Heart right ventricle (tissue), 16 donors: Measurements from ENCODE around the gene CCDC102A. TPM values are rescaled to one million over a fixed set of nuclear protein-coding genes. Genes with fewer than 3 reads are reported as not detected.

Experiments used
- ATAC-seq, 8 donors: fragments of 200-7000 bp; cut with Tn5 transposase; one replicate each; pipeline ENCODE4 v1.9.1; 2020; ENCODE audit warnings: mild to moderate bottlenecking in 8 of 8, moderate library complexity in 8 of 8, moderate number of reproducible peaks in 1 of 8
- DNase-seq, 2 donors: peaks; one replicate each; pipeline ENCODE4 v3.0.0-alpha.2; 2020
- H3K27ac ChIP-seq, 10 donors: fragments of 200-600 bp; sonication (generic) in 2 of 10; one replicate each; pipeline versions ENCODE4 v1.5.0 to v1.8.0; 2020 to 2022; ENCODE audit warnings: mild to moderate bottlenecking in 3 of 10
- H3K27me3 ChIP-seq, 7 donors: fragments of 200-600 bp; one replicate each; pipeline ENCODE4 v1.8.0; 2021 to 2022; ENCODE audit warnings: mild to moderate bottlenecking in 2 of 7
- H3K36me3 ChIP-seq, 9 donors: fragments of 200-600 bp; sonication (generic) in 1 of 9; one replicate each; pipeline versions ENCODE4 v1.5.0 to v1.8.0; 2020 to 2022; ENCODE audit warnings: mild to moderate bottlenecking in 2 of 9
- H3K4me1 ChIP-seq, 9 donors: fragments of 200-600 bp; sonication (generic) in 1 of 9; one replicate each; pipeline versions ENCODE4 v1.5.0 to v1.8.0; 2020 to 2022; ENCODE audit warnings: mild to moderate bottlenecking in 4 of 9
- H3K4me3 ChIP-seq, 10 donors: fragments of 200-600 bp; sonication (generic) in 2 of 10; one replicate each; pipeline versions ENCODE4 v1.5.0 to v1.8.0; 2020 to 2022; ENCODE audit warnings: mild to moderate bottlenecking in 7 of 10, moderate library complexity in 2 of 10
- H3K9me3 ChIP-seq, 11 donors: fragments of 200-600 bp in 10 of 11; sonication (generic) in 2 of 11; one replicate each; pipeline versions ENCODE4 v1.5.0 to v1.8.0; 2013 to 2022; ENCODE audit warnings: mild to moderate bottlenecking in 2 of 11, control low read depth in 1 of 11, moderate library complexity in 1 of 11
- CTCF ChIP-seq, 9 donors: fragments of 200-600 bp; sonication (generic) in 2 of 9; IDR thresholded peaks; one replicate each; pipeline versions ENCODE4 v1.5.0 to v1.8.0; 2021 to 2022; ENCODE audit warnings: antibody characterized with exemption in 9 of 9, mild to moderate bottlenecking in 5 of 9, moderate library complexity in 1 of 9
- WGBS, 2 donors: extraction: QIAGEN DNeasy Blood & Tissue Kit; methylation state at CpG; one replicate each; pipeline ENCODE4 v1.1.7; 2013; ENCODE audit warnings: inconsistent platforms in 1 of 2; 5-methylcytosine and 5-hydroxymethylcytosine counted together
- intact Hi-C, 10 donors: fragments of 100-400 bp; cut with DNase I; formaldehyde crosslinking; loops; one replicate each; pipeline versions ENCODE4 v1.11.1 to v1.14.2; 2022
- polyA plus RNA-seq, 2 donors: library from polyadenylated mRNA; stranded (reverse); fragments of 200-250 nt; gene quantifications; one replicate each; pipeline ENCODE4 v1.2.3, GENCODE V29; 2013
- total RNA-seq, 10 donors: library from RNA; stranded (reverse); fragmentation: NEBNext Ultra II Directional in 3 of 10; extraction: Animal tissue kit (Norgen Biotek cat#: 25700) in 3 of 10; gene quantifications; one replicate each; pipeline versions ENCODE4 v1.2.1 to v1.2.4, GENCODE V29; 2021 to 2023
- donor health status: Arrhythmogenic right ventricular cardiomyopathy.
- donor health status: ischemic (EF 13 %, LVEDD 7.1; RV severe dilation, severe dysfunction).
- donor health status: healthy with polysubstance abuse.
- donor health status: DM: no; HTN: yes; CAD: no.
- donor health status: DM: no; HTN: no; CAD: no.
- donor health status: ischemic (EF 25% LVEDD 6.9; RV normal size, moderate dysfunction).
- donor health status: ischemic (EF 25% LVEDD 5.7; RV mildly dilated, moderate dysfunction).
- donor health status: healthy.
- donor health status: DM: yes; HTN: yes; CAD: no.
- donor health status: Ischemic cardiomyopathy.
- donor health status: ischemic (EF 35%, LVEDD 5.7; RV mildly dilated, moderate dysfunction).
- donor health status: nonischemic (EF 11% LVEDD 7.7; RV severe dilation, severe dysfunction).
- donor health status: DM: yes; HTN: yes; CAD: no.
- donor health status: PGD.
- donor health status: ischemic (EF 29% LVEDD 5.4; RV normal size, mild dysfunction).
- donor health status: nonischemic (EF 23%, LVEDD 6.1; RV moderate dilation, normal function).

The CCDC102A gene
- total and polyA plus RNA-seq, 12 donors = 3.1 to 10.2 (median 5.1) TPM

- no peaks in the 10 kb centered on the region for H3K9me3 ChIP-seq
- H3K27me3 ChIP-seq = no peaks in the 10 kb centered on the region
- no peak overlapping the region for H3K27ac ChIP-seq
- 51 to 53% methylated on average over 4 of the region's 4 CpGs for WGBS, 2 donors
- H3K4me1 ChIP-seq = peaks cover 10 to 47% (median 32%) of the 10 kb centered on the region in 9 donors
- DNase-seq (no peak), ATAC-seq (no peak)
- H3K36me3 ChIP-seq = peaks cover 0 to 78% (median 57%) of the 10 kb centered on the region in 9 donors
- intact Hi-C loops = no loop called here
- H3K4me3 ChIP-seq = no peak overlapping the region
- TF ChIP-seq CTCF (IDR thresholded peaks at IDR 0.05) = no peak
Observed at GRCh38 chr16:57472665-57473060, 63.7 kb downstream of the CCDC102A start.

DNA sequence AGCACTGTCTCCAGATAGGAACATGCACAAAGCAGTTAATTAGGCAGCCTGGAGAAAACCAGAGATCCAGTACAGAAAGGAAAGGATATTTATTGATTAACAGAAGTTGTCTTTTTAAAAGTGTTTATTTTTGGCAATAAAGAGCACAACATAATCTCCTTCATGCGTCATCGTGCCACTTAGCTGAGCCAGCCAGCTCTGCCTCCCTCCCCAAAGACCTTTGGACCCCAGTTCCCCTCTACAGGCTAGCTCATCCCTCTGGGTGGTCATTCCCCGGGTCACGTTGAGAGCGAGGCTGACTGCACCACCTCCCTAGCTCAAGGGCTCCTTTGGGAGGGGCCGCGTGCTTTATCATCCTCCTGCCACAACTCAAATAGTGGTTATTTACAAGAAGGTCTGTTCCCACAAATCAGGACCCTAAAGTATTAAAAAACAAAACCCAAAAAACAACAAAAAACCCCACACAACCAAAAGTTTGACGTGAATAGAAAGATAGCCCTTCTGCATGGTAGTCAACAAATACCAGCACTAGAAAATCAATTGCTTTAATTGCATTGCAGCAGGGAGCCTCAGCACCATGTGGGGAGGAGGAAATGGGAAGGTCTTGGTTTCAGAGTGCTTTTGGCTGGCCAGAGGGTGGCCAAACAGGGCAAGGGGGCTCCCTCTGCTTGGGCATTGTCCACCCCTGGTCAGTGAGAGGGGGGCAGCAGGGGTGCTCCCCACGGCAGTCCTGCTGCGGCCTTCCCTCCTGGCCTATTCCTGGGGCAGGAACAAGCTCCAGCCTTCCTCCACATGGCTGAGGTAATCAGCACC lies 64.3 kb downstream of the CCDC102A start:
- Histone ChIP-seq H3K36me3 (peaks cover 0 to 84% (median 59%) of the 10 kb centered on the region in 9 donors), H3K27me3 (no peaks in the 10 kb centered on the region), H3K9me3 (no peaks in the 10 kb centered on the region), H3K4me3 (no peak overlapping the region), H3K4me1 (peaks cover 10 to 41% (median 30%) of the 10 kb centered on the region in 9 donors), H3K27ac (no peak overlapping the region)
- ATAC-seq (no peak), DNase-seq (no peak)
- TF ChIP-seq CTCF (IDR thresholded peaks at IDR 0.05) = no peak
- 67 to 69% methylated on average over 10 of the region's 10 CpGs for WGBS, 2 donors
- intact Hi-C loops = no loop called here

DNA sequence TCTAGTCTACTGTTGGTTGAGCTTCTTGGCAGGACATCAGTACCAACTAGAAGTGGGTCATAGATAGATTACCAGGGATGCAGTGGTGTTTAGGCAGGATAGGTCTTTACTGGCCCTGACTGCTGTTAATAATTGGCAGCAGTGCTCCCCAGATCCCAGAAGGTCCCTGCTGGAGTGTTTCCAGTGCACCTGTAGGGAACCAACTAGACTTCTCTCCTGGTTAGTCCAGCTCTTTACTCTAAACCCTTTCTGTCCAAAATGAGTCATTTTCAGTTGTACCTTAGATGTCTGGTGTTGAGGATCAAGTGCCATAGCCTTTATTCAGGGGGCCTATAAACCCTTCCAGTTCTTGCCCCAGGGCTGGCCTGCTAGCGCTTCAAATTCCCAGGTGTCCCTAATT lies 65.2 kb downstream of the CCDC102A start:
- ATAC-seq (no peak), DNase-seq (no peak)
- peak overlapping the region in 5 of 10 donors; percentile 2 to 53 (median 33) for H3K27ac ChIP-seq
- H3K27me3 ChIP-seq = no peaks in the 10 kb centered on the region
- H3K9me3 ChIP-seq = no peaks in the 10 kb centered on the region
- H3K4me1 ChIP-seq = peaks cover 10 to 33% (median 21%) of the 10 kb centered on the region in 9 donors
- WGBS, 2 donors = 96 to 100% methylated on average over 1 of the region's 1 CpG
- intact Hi-C loops = no loop called here
- H3K4me3 ChIP-seq = no peak overlapping the region
- H3K36me3 ChIP-seq = peaks cover 0 to 92% (median 68%) of the 10 kb centered on the region in 9 donors
- TF ChIP-seq CTCF (IDR thresholded peaks at IDR 0.05) = no peak

DNA sequence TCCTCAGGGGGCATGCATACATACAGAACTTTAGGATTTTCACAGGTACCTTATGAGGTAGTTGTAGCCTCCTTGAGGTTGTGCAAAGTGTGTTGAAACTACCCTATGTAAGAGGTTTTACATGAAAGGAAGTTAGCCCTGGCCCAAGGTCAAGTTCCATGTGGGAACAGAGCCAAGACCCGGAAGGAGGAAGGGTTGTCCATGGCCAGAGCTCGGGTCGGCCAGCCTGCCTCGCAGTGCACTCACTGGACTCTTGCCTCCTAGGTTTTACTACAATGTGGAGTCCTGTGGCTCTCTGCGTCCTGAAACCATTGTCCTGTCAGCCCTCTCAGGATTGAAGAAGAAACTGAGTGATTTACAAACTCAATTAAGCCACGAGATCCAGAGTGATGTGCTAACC lies 65.7 kb downstream of the CCDC102A start:
- intact Hi-C loops = no loop called here
- TF ChIP-seq CTCF (IDR thresholded peaks at IDR 0.05) = peak in 1 of 9 donors; percentile 8

More for the DNA sequence above, 65.7 kb downstream of the CCDC102A start:
- Histone ChIP-seq H3K27ac (peak overlapping the region in 5 of 10 donors; percentile 2 to 53 (median 33)), H3K27me3 (no peaks in the 10 kb centered on the region), H3K4me1 (peaks cover 10 to 28% (median 16%) of the 10 kb centered on the region in 9 donors), H3K4me3 (no peak overlapping the region), H3K36me3 (peaks cover 0 to 97% (median 70%) of the 10 kb centered on the region in 9 donors), H3K9me3 (no peaks in the 10 kb centered on the region)
- 9 to 22% methylated on average over 6 of the region's 6 CpGs for WGBS, 2 donors
- ATAC-seq (peak; percentile 29 to 78 (median 68)), DNase-seq (peak; percentile 66 to 76)
